NB4 (cell line): Measurements from ENCODE around the gene IL22RA1.

Source experiments
- DNase-seq: peaks from one replicate; pipeline ENCODE4 v3.0.0; 2010; ENCODE audit warnings: low read depth
- H3K4me3 ChIP-seq: one replicate; pipeline ENCODE4 v1.5.1; 2011; ENCODE audit warnings: mild to moderate bottlenecking, low read depth, low read length, moderate library complexity
- CTCF ChIP-seq: IDR thresholded peaks from one replicate; pipeline ENCODE4 v1.5.1; 2012; ENCODE audit warnings: low read depth, low read length
- MYC ChIP-seq: IDR thresholded peaks from 2 replicates; pipeline ENCODE4 v1.6.1; 2011; ENCODE audit warnings: low read depth, low read length
- POLR2A ChIP-seq: IDR thresholded peaks from 2 replicates; pipeline ENCODE4 v1.6.1; 2011; ENCODE audit warnings: mild to moderate bottlenecking; ENCODE audit not compliant: insufficient read length; ENCODE audit errors: extremely low read depth
- TF ChIP-seq, protein P1 (sequence below): IDR thresholded peaks from 2 replicates; pipeline ENCODE4 v1.6.1; 2011; ENCODE audit warnings: low read depth, low read length

Gene IL22RA1

GRCh38 chr1:24186031-24186710, 43.2 kb upstream of the IL22RA1 start:
- no peak for DNase-seq

GRCh38 chr1:24185076-24185475, 42.1 kb upstream of the IL22RA1 start:
- TF ChIP-seq, protein P1, sequence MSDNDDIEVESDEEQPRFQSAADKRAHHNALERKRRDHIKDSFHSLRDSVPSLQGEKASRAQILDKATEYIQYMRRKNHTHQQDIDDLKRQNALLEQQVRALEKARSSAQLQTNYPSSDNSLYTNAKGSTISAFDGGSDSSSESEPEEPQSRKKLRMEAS, result no peak
- TF ChIP-seq MYC, result no peak
- TF ChIP-seq CTCF, result no peak
- TF ChIP-seq POLR2A, result no peak
- H3K4me3 ChIP-seq, result no peak overlapping the region
- no peak for DNase-seq

More at GRCh38 chr1:24186031-24186710, 43.2 kb upstream of the IL22RA1 start:
- TF ChIP-seq POLR2A, result no peak
- TF ChIP-seq MYC, result no peak
- TF ChIP-seq, protein P1, result no peak
- no peak overlapping the region for H3K4me3 ChIP-seq

- DNase-seq, result no peak
- TF ChIP-seq CTCF (no peak), MYC (no peak), POLR2A (no peak)
- TF ChIP-seq, protein P1, result no peak
- H3K4me3 ChIP-seq, result no peak overlapping the region
Observed at GRCh38 chr1:24182061-24182460, 39.1 kb upstream of the IL22RA1 start.

- no peak overlapping the region for H3K4me3 ChIP-seq
- TF ChIP-seq POLR2A, result no peak
- TF ChIP-seq MYC, result no peak
- TF ChIP-seq, protein P1, result no peak
- TF ChIP-seq CTCF, result no peak
- no peak for DNase-seq
Observed at GRCh38 chr1:24181619-24182018, 38.7 kb upstream of the IL22RA1 start.

DNA sequence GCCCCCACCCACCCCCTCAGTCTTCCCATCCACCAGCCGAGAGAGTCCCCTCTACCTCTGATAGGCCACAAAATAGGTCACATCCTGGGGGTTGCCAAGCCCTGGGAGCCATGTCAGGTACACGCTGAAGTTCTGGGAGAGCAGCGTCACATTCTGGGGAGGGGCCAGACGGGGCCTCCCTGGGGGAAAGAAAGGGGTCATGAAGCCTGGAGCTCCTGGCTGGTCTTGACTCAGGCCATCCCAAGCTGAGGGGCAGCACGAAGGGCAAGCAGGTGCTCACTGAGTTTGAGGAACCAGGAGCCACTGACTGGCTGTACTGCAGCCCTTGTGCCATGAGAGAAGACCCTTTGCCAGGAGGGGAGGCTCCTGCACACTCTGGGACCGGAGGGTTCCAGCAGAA, 37.7 kb upstream of the IL22RA1 start:
- no peak overlapping the region for H3K4me3 ChIP-seq
- DNase-seq, result no peak
- TF ChIP-seq POLR2A (no peak), MYC (no peak), CTCF (no peak)
- TF ChIP-seq, protein P1, result no peak

DNA sequence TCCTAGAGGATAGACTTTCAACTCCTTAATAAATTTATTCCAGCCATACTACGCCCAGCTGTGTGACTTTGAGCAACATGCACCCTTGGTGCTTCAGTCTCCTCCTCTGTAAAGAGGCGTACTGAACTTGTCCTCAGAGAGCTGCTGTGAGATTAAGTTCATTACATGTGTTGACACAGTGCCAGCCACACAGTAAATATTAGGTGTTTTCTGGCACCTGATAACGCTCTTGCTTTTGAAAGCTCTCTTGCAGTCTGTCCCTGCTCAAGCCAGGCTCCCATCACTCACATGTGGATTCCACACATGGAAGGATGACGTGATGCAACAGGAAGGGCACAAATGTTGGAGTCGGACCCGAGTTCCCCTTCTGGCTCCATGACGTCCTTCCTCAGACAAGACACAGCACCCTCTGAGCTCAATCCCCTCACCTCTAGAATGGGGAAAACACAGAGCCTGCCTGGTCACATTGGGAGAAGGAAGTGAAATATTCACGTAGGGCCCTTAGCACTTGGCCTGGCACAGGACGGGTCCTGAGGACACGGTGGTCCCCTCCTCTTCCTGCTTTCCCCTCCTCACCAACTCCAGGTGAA, 36.4 kb upstream of the IL22RA1 start:
- TF ChIP-seq, protein P1, result no peak
- TF ChIP-seq CTCF (no peak), MYC (no peak), POLR2A (no peak)
- no peak for DNase-seq
- H3K4me3 ChIP-seq, result no peak overlapping the region
